GM23338 (cell line): ENCODE measurements around the gene GNGT1.

Experiments used
- CREB1 ChIP-seq: fragments of 250-450 bp; sonication (Bioruptor Pico); IDR thresholded peaks from 2 replicates; pipeline ENCODE4 v1.5.0; 2020; ENCODE audit warnings: low read depth, mild to moderate bottlenecking, moderate library complexity
- CTCF ChIP-seq, 2 experiments: fragments of 200-600 bp in 1 of 2; sonication (generic) in 1 of 2; conservative IDR thresholded peaks; 2 replicates each; pipeline versions ENCODE4 v1.5.1 to v1.6.1; 2016 to 2017; ENCODE audit warnings: antibody characterized with exemption in 2 of 2, low read depth in 2 of 2, mild to moderate bottlenecking in 2 of 2, moderate library complexity in 1 of 2
- EZH2 ChIP-seq: fragments of 200-600 bp; sonication (generic); IDR thresholded peaks from one replicate; pipeline ENCODE4 v1.8.0; 2017; ENCODE audit warnings: antibody characterized with exemption, mild to moderate bottlenecking, low read depth; ENCODE audit not compliant: unreplicated experiment
- EZH2phosphoT487 ChIP-seq: fragments of 200-600 bp; sonication (generic); IDR thresholded peaks from one replicate; pipeline ENCODE4 v1.8.1; 2018; ENCODE audit warnings: antibody characterized with exemption; ENCODE audit not compliant: unreplicated experiment
- POLR2AphosphoS5 ChIP-seq: IDR thresholded peaks from 2 replicates; pipeline ENCODE4 v1.6.1; 2016; ENCODE audit warnings: antibody characterized with exemption, low read depth
- REST ChIP-seq: IDR thresholded peaks from one replicate; pipeline ENCODE4 v1.6.1; 2018; ENCODE audit warnings: antibody characterized with exemption; ENCODE audit not compliant: unreplicated experiment
- STAT1 ChIP-seq: IDR thresholded peaks from one replicate; pipeline ENCODE4 v1.6.1; 2016; ENCODE audit warnings: antibody characterized with exemption; ENCODE audit not compliant: unreplicated experiment

- TF ChIP-seq POLR2AphosphoS5 = no peak
- TF ChIP-seq CTCF (conservative IDR thresholded peaks at IDR 0.05; ENCODE audit: low read depth in 2 of 2) = no peak
- no peak for TF ChIP-seq EZH2phosphoT487
- no peak for TF ChIP-seq EZH2
- TF ChIP-seq REST = no peak
- no peak for TF ChIP-seq CREB1 (CRISPR knock-in tag)
- TF ChIP-seq STAT1 = no peak
These were observed 11.3 kb upstream of the GNGT1 start for GRCh38 chr7:93894966-93895640.
